GM12892 (cell line): Measurements from ENCODE around the gene KCNN1.

Source experiments
- POLR2A ChIP-seq: IDR thresholded peaks from 2 replicates; pipeline ENCODE4 v1.6.1; 2011; ENCODE audit warnings: low read depth, low read length, control low read depth
- TAF1 ChIP-seq: IDR thresholded peaks from 2 replicates; pipeline ENCODE4 v1.6.1; 2011; ENCODE audit warnings: low read depth, mild to moderate bottlenecking, control low read depth, low read length, borderline replicate concordance

DNA sequence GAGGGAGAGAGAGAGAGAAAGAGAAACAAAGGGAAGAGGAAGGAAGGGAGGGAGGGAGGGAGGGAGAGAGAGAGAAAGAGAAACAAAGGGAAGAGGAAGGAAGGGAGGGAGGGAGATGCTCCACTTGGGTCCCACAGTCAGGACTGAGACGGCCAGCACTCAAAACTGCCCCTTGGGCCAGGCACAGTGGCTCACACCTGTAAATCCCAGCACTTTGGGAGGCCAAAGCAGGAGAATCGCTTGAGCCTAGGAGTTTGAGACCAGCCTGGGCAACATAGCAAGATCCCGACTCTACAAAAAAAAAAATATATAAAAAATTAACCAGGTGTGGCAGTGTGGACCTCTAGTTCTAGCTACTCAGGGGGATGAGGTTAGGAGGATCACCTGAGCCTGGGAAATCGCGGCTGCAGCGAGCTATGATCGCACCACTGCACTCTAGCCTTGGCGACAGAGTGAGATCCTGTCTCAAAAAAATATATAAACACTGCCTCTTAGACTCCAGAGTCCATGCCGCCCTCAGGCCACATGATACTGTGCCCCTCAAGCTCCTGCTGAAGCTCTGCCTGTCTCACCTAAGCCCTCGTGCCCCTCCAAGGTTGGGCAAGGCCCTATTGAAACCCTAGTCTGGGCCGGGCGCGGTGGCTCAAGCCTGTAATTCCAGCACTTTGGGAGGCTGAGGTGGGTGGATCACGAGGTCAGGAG, 49.5 kb downstream of the KCNN1 start:
- TF ChIP-seq POLR2A (no peak), TAF1 (no peak)
